Tibial nerve (tissue), 4 donors: ENCODE results near the gene AGBL1.

Experiments used
- EP300 ChIP-seq, 2 donors: sonication (generic); formaldehyde crosslinking; IDR thresholded peaks; one replicate each; pipeline ENCODE4 v1.6.1; 2017; ENCODE audit warnings: antibody characterized with exemption in 2 of 2, mild to moderate bottlenecking in 1 of 2
- POLR2A ChIP-seq, 2 donors: fragments of 450-650 bp; IDR thresholded peaks; one replicate each; pipeline ENCODE4 v1.6.1; 2017; ENCODE audit warnings: antibody characterized with exemption in 2 of 2, mild to moderate bottlenecking in 2 of 2, moderate library complexity in 2 of 2
- TF ChIP-seq, protein P1 (sequence below), 5 experiments: fragments of 200-600 bp in 3 of 5; fragments of 450-650 bp in 2 of 5; sonication (generic) in 3 of 5; IDR thresholded peaks; one replicate each; pipeline ENCODE4 v1.5.1; 2016 to 2019; ENCODE audit warnings: antibody characterized with exemption in 5 of 5, mild to moderate bottlenecking in 3 of 5, moderate library complexity in 2 of 5

DNA sequence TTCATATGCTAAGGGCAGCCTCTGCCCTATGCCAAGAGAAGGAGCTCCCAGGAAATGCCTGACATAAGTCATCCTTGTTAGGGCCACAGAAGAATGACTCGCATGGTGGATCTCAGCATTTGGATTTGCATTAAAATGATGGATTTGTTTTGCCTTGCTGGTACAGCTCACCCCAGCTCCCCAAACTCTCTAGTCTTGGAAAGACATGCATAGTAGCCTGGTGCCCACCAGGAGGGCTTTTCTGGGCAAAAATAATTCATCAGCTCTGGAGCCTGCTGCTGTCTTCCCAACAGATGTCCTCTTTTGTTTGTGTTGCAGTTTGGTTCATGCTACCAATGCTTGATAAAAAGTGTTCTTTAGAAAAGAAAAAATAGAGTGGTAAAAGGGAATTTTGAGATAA is 833.0 kb downstream of the AGBL1 start:
- no peak for TF ChIP-seq EP300 (IDR thresholded peaks at IDR 0.05)
- no peak for TF ChIP-seq POLR2A (IDR thresholded peaks at IDR 0.05)
- TF ChIP-seq, protein P1, sequence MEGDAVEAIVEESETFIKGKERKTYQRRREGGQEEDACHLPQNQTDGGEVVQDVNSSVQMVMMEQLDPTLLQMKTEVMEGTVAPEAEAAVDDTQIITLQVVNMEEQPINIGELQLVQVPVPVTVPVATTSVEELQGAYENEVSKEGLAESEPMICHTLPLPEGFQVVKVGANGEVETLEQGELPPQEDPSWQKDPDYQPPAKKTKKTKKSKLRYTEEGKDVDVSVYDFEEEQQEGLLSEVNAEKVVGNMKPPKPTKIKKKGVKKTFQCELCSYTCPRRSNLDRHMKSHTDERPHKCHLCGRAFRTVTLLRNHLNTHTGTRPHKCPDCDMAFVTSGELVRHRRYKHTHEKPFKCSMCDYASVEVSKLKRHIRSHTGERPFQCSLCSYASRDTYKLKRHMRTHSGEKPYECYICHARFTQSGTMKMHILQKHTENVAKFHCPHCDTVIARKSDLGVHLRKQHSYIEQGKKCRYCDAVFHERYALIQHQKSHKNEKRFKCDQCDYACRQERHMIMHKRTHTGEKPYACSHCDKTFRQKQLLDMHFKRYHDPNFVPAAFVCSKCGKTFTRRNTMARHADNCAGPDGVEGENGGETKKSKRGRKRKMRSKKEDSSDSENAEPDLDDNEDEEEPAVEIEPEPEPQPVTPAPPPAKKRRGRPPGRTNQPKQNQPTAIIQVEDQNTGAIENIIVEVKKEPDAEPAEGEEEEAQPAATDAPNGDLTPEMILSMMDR (IDR thresholded peaks at IDR 0.05): no peak
